ENCODE measurements around the gene FUT9. TPM values are rescaled to one million over a fixed set of nuclear protein-coding genes. Genes with fewer than 3 reads are reported as not detected.

FUT9 gene
- polyA plus RNA-seq, 1 donor (not counting 4 experiments of a cell fraction or from before 2014, with no cell fraction given) = not detected

DNA sequence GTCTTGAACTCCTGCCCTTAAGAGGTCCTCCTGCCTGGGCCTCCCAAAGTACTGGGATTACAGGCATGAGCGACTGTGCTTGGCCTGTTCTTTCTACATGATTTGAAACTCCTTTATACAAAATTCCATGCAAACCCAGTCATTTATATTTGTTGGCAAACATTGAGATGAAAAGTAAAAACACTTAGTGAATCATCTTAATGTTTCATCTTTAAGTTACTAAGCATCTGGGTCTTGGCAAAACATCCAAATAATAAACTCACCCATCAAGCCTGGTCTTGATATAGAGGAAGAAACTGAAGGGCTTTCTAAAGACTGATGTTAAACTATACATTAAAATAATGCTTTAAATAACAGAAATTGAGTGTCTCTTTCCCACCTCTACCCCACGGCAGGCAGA lies 95.1 kb downstream of the FUT9 start:
- Histone ChIP-seq H3K27me3 (ENCODE audit: control insufficient read depth, extremely low read depth, insufficient read depth, low read length) (no peaks in the 10 kb centered on the region), H3K79me2 (ENCODE audit: control insufficient read depth, insufficient read depth, low read length) (no peaks in the 10 kb centered on the region), H3K9me3 (ENCODE audit: control insufficient read depth, low read depth, low read length) (no peaks in the 10 kb centered on the region), H3K4me2 (ENCODE audit: control insufficient read depth, extremely low read depth, insufficient read depth, low read depth, low read length) (no peak overlapping the region), H3K4me3 (ENCODE audit: control insufficient read depth in 2 of 3, extremely low read depth in 1 of 3, insufficient read depth in 2 of 3, low read depth in 1 of 3, low read length in 3 of 3) (no peak overlapping the region), H3K9ac (ENCODE audit: control insufficient read depth, extremely low read depth, insufficient read depth, low read length) (no peak overlapping the region), H3K27ac (ENCODE audit: control insufficient read depth, insufficient read depth, low read length) (no peak overlapping the region), H3K4me1 (ENCODE audit: control insufficient read depth, extremely low read depth, insufficient read depth, low read length) (peaks cover 3% of the 10 kb centered on the region), H3K9me1 (ENCODE audit: control insufficient read depth, extremely low read depth, insufficient read depth, low read length) (no peaks in the 10 kb centered on the region), H3K36me3 (ENCODE audit: control insufficient read depth in 2 of 2, extremely low read depth in 1 of 2, insufficient read depth in 2 of 2, low read length in 2 of 2) (no peaks in the 10 kb centered on the region), H4K20me1 (ENCODE audit: control insufficient read depth, extremely low read depth, insufficient read depth, low read length) (no peaks in the 10 kb centered on the region), H2AFZ (ENCODE audit: control insufficient read depth, low read length) (no peak overlapping the region)
- TF ChIP-seq, protein P1, sequence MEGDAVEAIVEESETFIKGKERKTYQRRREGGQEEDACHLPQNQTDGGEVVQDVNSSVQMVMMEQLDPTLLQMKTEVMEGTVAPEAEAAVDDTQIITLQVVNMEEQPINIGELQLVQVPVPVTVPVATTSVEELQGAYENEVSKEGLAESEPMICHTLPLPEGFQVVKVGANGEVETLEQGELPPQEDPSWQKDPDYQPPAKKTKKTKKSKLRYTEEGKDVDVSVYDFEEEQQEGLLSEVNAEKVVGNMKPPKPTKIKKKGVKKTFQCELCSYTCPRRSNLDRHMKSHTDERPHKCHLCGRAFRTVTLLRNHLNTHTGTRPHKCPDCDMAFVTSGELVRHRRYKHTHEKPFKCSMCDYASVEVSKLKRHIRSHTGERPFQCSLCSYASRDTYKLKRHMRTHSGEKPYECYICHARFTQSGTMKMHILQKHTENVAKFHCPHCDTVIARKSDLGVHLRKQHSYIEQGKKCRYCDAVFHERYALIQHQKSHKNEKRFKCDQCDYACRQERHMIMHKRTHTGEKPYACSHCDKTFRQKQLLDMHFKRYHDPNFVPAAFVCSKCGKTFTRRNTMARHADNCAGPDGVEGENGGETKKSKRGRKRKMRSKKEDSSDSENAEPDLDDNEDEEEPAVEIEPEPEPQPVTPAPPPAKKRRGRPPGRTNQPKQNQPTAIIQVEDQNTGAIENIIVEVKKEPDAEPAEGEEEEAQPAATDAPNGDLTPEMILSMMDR (optimal IDR thresholded peaks at IDR 0.05 in 1 of 3, IDR thresholded peaks at IDR 0.05 in 1 of 3, conservative IDR thresholded peaks at IDR 0.05 in 1 of 3; ENCODE audit: extremely low read depth in 1 of 3, insufficient read depth in 2 of 3, low read length in 3 of 3) = no peak
- no peak for TF ChIP-seq EZH2 (IDR thresholded peaks at IDR 0.05; ENCODE audit: low read length)
- DNase-seq (ENCODE audit: low read depth, low spot score) (peak; percentile 11), FAIRE-seq (no peak)
- dilution Hi-C loops (cut with MboI; ENCODE audit: extremely low pct_ligation_motif_present, low sequenced_read_pairs) = no loop called here

DNA sequence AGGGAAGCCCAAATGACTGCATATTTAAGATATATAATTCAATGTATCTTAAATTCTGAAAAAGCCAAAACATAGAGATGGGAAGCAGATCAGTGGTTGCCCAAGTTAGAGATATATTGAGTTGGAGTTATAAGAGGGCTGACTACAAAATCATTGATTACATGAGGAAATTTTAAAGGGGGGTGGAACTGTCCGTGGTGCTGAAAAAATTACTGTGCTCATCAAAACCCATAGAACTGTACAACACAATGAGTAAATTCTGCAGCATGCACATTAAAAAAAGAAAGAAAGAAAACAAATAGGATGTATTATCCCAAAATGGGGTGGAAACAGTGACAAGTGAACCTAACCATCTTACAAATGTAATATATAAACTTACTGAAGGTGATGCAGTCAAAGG lies 100.9 kb downstream of the FUT9 start:
- no peak overlapping the region for H3K9ac ChIP-seq (ENCODE audit: control insufficient read depth, extremely low read depth, insufficient read depth, low read length)
- H3K4me3 ChIP-seq (ENCODE audit: control insufficient read depth in 2 of 3, extremely low read depth in 1 of 3, insufficient read depth in 2 of 3, low read depth in 1 of 3, low read length in 3 of 3) = no peak overlapping the region
- H3K9me3 ChIP-seq (ENCODE audit: control insufficient read depth, low read depth, low read length) = no peaks in the 10 kb centered on the region
- dilution Hi-C loops (cut with MboI; ENCODE audit: extremely low pct_ligation_motif_present, low sequenced_read_pairs) = no loop called here
- no peaks in the 10 kb centered on the region for H3K79me2 ChIP-seq (ENCODE audit: control insufficient read depth, insufficient read depth, low read length)
- no peaks in the 10 kb centered on the region for H3K36me3 ChIP-seq (ENCODE audit: control insufficient read depth in 2 of 2, extremely low read depth in 1 of 2, insufficient read depth in 2 of 2, low read length in 2 of 2)
- H3K27ac ChIP-seq (ENCODE audit: control insufficient read depth, insufficient read depth, low read length) = no peak overlapping the region
- TF ChIP-seq, protein P1 (optimal IDR thresholded peaks at IDR 0.05 in 1 of 3, IDR thresholded peaks at IDR 0.05 in 1 of 3, conservative IDR thresholded peaks at IDR 0.05 in 1 of 3; ENCODE audit: extremely low read depth in 1 of 3, insufficient read depth in 2 of 3, low read length in 3 of 3) = no peak
- TF ChIP-seq EZH2 (IDR thresholded peaks at IDR 0.05; ENCODE audit: low read length) = no peak
- H3K27me3 ChIP-seq (ENCODE audit: control insufficient read depth, extremely low read depth, insufficient read depth, low read length) = no peaks in the 10 kb centered on the region
- H3K4me2 ChIP-seq (ENCODE audit: control insufficient read depth, extremely low read depth, insufficient read depth, low read depth, low read length) = no peak overlapping the region
- no peaks in the 10 kb centered on the region for H4K20me1 ChIP-seq (ENCODE audit: control insufficient read depth, extremely low read depth, insufficient read depth, low read length)
- DNase-seq (ENCODE audit: low read depth, low spot score) (no peak), FAIRE-seq (no peak)
- H3K4me1 ChIP-seq (ENCODE audit: control insufficient read depth, extremely low read depth, insufficient read depth, low read length) = no peaks in the 10 kb centered on the region
- H3K9me1 ChIP-seq (ENCODE audit: control insufficient read depth, extremely low read depth, insufficient read depth, low read length) = no peaks in the 10 kb centered on the region
- H2AFZ ChIP-seq (ENCODE audit: control insufficient read depth, low read length) = no peak overlapping the region

All from keratinocyte (primary cell).